ENCODE data around the gene CLCN4.

CLCN4 gene

DNA sequence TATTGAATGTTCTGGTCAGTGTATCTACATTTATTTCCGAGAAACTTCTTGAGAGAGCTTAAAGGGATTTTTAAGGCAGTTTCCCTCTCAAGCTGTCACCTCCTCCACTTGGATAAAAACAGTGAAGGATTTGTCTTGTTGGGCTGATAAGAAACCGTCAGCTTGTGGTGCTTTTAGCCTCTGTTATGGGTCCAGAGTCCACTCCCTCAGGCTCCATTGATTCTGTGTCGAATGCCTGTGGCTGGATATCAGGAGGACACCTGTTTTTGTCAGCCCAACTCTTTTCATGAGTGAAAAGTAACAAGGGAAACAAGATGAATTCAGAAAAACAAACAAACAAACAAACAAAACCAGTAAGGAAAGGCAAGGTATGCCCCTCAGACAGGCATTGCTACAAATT is 12.4 kb downstream of the CLCN4 start:
- no peak for DNase-seq

DNA sequence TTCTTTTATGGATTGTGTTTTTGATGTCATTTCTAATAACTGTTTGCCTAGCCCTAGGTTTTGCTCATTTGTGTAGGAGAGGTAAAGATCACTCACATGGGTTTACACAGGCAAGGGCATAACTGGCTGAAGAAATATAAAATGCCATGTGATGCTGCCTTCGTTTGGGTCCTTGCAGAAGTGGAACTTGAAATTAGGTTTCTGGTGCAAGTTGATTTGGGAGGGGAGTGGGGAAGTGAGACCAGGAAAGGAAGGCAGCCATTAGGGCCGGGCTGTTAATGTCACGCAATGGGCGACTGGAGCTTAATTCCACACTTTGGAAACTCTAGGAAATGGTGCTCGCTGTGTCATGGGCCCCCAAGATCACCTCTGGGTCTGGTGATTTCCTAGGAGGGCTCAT is 14.5 kb downstream of the CLCN4 start:
- no peak for DNase-seq

- DNase-seq = no peak
Observed at GRCh38 chrX:10172877-10173276, 16.1 kb downstream of the CLCN4 start.

DNA sequence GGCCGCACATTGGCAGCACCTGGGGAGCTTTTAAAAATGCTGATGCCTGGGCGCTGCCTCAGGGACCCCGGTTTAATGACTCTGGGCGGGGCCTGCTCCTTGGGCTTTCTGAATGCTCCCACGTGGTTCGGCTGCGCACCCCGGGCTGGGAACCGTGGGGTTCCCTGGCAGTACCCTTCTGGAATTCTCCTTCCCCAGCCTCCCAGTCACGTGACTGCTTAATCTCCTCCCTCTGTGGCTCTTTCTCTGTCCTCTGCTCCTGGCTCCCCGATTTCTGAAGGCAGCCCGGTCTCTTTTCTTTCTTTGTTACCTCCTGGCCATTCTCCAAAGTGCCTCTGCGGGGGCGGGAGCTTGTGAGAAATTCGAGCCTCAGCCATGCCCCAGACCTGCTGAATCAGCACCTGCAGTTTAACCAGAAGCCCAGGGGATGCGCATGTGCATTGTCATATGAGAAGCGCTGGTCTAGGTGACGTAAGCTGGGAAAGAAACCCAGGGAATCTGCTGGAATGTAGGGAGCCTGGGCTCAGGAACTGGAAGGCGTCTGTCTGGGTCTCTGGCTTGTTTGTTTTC is 16.6 kb downstream of the CLCN4 start:
- DNase-seq = peak; percentile 56

- DNase-seq = no peak
Observed at GRCh38 chrX:10174051-10174450, 17.3 kb downstream of the CLCN4 start.

- no peak for DNase-seq
Observed at GRCh38 chrX:10174810-10175209, 18.0 kb downstream of the CLCN4 start.

- no peak for DNase-seq
Observed at GRCh38 chrX:10175319-10175871, 18.6 kb downstream of the CLCN4 start.

GRCh38 chrX:10176121-10177003 is 19.6 kb downstream of the CLCN4 start:
- no peak for DNase-seq

DNA sequence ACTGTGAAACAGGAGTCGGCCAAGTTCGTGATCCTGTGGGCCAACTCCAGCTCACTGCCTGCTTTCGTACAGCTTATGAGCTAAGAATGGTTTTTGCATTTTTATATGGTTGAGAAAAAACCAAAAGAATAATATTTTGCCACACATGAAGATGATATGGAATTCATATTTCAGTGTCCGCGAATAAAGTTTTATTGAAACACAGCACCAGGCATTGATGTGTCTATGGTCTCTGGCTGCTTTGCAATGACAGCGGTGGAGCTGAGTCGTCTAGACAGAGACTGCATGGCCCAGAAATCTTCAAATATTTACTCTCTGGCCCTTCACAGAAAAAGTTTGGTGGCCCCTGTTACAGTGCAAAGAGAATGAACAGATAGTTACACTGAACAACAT is 20.2 kb downstream of the CLCN4 start:
- no peak for DNase-seq

DNA sequence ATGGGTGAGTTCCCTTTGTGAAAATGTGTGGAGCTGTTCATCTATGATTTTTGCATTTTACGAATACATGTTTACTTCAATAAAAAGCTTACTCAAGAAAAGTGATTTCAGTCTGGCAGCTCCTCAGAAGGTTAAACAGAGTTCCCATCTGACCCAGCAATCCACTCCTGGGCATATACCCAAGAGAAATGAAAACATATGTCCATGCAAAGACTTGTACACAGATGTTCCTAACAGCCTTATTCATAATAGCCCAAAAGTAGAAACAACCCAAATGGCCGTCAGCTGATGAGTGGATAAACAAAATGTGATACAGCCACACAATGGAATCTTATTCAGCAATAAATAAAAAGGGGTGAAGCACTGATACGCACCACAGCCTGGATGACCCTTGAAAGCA is 20.8 kb downstream of the CLCN4 start:
- DNase-seq = no peak

DNA sequence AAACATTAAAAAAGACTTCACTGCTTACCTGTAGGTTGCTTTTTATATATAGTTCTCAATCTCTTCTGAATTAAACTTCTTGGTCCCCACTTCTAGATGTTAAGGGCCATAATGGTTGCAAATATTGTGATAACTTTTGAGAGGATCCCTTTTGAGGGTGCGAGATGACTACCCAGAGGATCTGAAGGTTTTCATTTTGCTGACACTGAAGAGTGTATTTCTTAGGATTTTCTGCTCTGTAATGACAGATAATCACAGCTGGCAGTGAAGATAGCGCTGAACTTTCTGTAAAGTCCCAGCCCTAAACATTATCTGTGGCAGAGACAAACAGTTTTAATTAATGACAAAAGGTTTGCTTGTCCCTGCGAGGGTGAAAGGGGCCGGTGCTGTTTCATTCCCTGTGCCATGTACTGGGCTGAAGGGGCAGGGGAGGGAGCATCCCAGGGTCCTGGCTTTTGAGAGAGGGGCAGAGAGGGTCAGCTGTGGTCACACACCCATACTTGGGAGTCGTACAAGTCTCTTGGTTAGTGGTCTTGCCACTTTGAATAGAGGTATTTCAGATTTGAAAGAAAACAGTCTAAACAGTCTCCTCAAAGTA is 22.2 kb downstream of the CLCN4 start:
- no peak for DNase-seq

DNA sequence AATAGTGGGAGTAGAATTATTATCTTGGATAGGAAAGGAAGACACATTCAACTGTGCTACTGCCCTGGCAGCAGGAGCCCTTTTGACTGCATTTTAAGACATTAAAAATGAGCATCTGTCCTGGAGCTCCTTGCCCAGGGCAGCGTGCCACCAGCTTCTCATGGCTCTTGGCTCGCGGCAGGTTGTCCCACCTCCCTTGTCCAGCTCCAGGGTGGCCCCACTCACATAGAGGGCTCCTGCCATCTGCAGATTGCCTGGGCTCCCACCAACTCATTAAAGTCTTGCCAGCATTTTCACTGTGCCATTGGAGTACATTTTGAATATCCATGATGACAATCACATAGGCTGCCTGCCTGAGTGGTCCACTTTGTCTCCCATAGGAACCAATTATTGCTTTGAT is 27.0 kb downstream of the CLCN4 start:
- no peak for DNase-seq

DNA sequence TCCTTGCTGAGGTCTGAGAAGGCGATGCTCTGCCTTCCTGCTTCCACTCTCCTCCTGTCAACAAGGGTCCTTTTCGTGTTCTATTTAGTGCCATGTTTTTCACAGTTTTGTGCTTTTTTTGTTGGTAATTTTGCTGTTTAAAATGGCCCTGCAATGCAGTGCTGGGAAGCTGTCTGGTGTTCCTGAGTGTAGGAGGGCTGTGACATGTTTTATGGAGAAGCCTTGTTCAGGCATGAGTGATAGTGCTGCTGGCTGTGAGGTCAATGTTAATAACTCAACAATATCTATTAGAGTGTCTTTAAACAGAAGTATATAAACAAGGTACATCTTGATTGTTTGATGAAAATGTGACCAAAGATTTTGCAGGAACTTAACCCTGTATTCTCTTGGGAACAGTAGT is 27.6 kb downstream of the CLCN4 start:
- no peak for DNase-seq

DNA sequence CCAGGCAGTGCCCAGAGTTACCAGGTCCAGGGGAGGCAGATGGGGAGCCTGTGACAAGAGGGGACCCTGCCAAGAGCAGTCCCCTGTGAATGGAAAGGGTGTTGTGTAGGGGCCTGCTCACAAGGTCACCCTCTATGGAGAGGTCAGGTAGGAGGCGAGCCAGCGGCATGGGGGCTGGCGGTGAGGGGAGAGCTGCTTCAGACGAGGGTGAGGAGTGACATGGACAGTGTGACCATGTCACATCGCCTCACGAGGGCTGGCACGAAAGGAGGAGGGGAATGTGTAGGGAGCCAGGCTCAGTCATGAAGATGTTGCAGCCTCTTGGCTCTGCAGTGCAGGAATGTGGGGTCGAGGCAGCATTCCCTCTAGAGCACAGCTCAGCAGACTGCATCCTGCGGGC is 29.6 kb downstream of the CLCN4 start:
- DNase-seq = no peak

DNA sequence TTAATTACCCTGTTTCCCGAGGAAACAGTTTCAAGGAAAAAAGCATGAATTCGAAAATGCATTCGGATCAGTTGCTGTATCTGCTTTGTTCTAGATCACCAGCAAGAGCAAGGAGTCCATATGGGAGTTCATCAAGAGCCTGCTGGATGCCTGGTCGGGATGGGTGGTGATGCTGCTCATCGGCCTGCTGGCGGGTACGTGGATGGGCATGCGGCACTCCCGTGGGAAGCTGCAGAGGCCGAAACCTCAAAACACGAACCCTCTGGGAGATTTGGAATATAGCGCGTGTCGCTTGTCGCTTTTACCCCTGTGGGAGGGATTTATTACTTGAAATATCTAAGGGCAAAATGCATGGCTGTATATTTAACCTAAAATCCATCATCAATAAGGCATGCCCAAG is 30.6 kb downstream of the CLCN4 start:
- DNase-seq = no peak

DNA sequence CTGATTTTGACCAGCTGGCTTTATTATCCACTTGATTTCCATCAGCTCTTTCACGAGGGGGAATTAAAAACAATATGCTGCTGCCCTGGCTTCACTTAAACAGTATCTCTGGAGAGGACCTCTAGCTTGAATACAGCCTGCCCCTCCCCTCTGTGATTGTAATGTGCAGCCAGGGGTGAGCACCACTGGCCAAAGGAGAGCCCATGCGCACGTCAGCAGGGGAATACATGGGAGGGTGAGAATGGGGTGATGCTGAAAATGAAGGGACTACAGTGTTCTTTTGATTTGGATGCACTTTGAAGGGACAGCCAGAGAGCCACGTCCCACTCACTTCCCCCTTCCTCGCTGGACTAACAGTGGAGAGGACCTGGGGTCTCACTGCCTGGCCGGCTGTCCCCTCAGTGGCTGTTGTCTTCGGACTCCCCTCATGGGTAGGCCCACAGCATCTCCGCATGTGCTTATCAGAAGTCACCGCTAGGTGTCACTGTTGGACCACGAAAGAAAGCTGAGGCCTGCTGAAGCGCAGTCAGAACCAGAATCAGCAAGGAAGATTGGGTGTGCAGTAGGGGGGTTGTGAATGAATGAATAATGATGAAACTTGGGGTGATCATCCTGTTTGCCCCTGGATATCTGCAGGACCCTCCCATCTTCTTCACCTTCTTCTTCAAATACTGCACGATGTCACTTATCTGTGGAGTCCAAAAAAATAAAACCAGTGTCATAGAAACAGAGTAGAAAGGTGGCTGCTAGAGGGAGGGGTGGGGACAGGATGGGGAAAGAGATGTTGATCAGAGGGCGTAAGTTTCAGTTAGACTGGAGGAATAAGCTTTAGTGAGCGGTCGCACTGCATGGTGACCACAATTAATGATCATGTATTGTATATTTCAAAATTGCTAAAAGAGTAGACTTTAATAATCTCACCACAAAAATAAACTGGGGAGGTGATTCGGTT is 32.8 kb downstream of the CLCN4 start:
- peak; percentile 19 for DNase-seq

DNA sequence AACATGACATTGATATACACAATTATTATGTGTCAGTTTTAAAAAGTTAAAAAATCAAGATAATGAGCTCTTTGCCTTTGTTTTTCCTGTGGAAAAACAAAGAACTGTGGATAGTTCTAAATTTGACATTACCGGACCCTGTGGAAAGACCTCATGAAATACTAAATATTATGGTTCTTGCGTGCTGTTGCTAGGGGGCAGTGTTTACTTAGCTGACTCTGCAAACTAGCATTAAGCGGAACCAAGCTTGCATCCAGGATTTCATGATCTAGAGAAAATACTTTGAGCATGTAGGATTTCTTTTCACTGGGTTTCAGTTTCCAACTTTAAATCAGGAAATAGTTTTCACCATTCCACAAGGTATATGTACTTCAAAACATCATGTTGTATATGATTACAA is 33.6 kb downstream of the CLCN4 start:
- DNase-seq = peak; percentile 11

DNA sequence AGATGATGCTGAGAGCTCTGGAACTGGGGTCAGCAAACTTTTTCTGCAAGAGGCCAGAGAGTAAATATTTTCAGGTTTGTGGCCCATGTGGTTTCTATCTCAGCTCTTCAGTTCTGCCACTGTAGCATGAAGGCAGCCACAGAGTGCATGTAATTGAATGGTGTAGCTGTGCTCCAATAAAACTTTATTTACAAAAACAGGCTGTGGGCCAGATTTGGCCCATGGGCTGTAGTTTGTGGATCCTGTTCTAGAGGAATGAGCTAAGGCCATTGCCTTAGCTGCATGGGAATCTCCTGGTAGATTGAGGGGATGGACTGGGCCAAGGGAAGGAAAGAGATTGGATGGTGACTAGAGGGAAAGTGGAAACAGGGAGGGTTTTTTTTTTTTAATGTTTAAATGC is 36.8 kb downstream of the CLCN4 start:
- DNase-seq = no peak

- no peak for DNase-seq
Observed at GRCh38 chrX:10195425-10195824, 38.6 kb downstream of the CLCN4 start.

DNA sequence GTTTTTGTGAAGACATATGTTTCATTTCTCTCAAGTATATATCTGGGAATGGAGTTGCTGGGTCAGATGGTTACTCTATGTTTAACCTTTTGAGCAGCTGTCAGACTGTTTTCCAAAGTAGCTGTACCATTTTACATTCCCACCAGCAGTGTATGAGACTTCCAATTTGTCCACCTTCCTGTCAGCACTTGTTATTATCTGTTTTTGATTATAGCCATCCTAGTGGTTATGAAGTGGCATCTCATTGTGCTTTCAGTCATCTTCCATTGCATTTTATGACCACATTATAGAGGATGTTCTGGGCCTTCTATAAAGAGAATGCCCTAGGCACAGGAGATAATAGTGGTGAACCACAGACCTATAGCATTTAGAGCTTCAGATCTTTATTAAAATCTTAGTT is 39.2 kb downstream of the CLCN4 start:
- no peak for DNase-seq

- DNase-seq = no peak
Observed at GRCh38 chrX:10197279-10198210, 40.8 kb downstream of the CLCN4 start.

DNA sequence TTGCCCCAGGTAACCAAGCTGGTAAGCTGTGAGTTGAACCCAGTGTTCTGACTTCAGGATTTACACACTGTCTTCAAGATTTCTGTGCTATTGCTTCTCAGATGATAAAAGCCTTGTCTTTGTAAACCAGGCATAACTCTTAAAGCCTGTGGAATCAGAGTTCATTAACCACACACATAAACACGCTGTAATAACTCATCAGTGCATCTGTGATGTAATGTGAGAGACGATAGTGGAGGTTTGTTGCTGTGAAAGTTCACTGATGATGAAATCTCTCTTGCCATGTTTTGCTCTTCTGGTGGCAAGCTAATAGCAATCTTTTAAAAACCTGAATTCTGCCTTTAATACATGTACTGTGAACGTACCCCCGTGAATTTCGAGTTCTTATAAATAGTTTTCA is 41.5 kb downstream of the CLCN4 start:
- DNase-seq = no peak

All from NCI-H510A (cell line).